GM12891 (cell line): ENCODE results near the gene MAP2K5.

Experiments
- POLR2A ChIP-seq: IDR thresholded peaks from 2 replicates; pipeline ENCODE4 v1.6.1; 2011; ENCODE audit warnings: low read depth, low read length, control low read depth
- POLR2AphosphoS5 ChIP-seq: IDR thresholded peaks from 2 replicates; pipeline ENCODE4 v1.6.1; 2011; ENCODE audit warnings: low read depth, low read length, control low read depth
- POU2F2 ChIP-seq: IDR thresholded peaks from 2 replicates; pipeline ENCODE4 v1.6.1; 2011; ENCODE audit warnings: low read depth, mild to moderate bottlenecking, control low read depth, low read length, moderate library complexity
- SPI1 ChIP-seq: IDR thresholded peaks from 2 replicates; pipeline ENCODE4 v1.6.1; 2011; ENCODE audit warnings: low read depth, low read length, control low read depth
- TAF1 ChIP-seq: IDR thresholded peaks from 2 replicates; pipeline ENCODE4 v1.6.1; 2011; ENCODE audit warnings: low read depth, low read length, control low read depth

DNA sequence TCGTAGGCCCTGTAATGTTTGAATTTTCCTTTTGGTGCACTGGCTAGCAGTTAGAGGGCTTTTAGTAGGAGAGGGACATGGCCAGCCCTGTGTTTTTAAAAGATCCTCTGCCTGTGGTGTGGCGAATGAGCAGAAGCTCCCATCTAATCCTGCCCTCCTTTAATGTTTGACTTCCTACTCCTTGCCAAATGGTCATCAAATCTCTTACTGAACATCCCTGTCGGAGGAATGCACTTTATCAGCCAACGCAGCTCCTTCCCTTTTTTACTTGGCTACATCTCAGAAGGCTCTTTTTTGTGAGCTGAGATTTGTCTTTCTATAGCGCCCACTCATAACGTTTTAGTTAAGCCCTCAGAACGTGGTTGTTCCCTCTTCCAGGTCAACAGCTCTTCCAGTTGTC, 44.8 kb downstream of the MAP2K5 start:
- no peak for TF ChIP-seq POLR2A
- no peak for TF ChIP-seq TAF1
- no peak for TF ChIP-seq POU2F2
- no peak for TF ChIP-seq POLR2AphosphoS5
- TF ChIP-seq SPI1, result no peak
